Stimulated activated CD4-positive, alpha-beta T cell treated with anti-CD3 and anti-CD28 coated beads, Interleukin-1b, Interleukin-23, amount 100 ng/mL, for 1 hour (primary cell): ENCODE data around the gene TMEM258.

ENCODE experiments used
- DNase-seq, 2 donors: peaks; one replicate each; pipeline ENCODE4 v3.0.0-alpha.2; 2020; ENCODE audit warnings: low read depth in 2 of 2

Gene TMEM258

GRCh38 chr11:61757213-61757862, 35.1 kb downstream of the TMEM258 start:
- DNase-seq = no peak

- no peak for DNase-seq
Observed at GRCh38 chr11:61756452-61757212, 35.8 kb downstream of the TMEM258 start.

GRCh38 chr11:61756147-61756451, 36.3 kb downstream of the TMEM258 start:
- DNase-seq = no peak

- no peak for DNase-seq
Observed at GRCh38 chr11:61754534-61755482, 37.6 kb downstream of the TMEM258 start.

- no peak for DNase-seq
Observed at GRCh38 chr11:61753672-61754071, 38.7 kb downstream of the TMEM258 start.

GRCh38 chr11:61752925-61753521, 39.4 kb downstream of the TMEM258 start:
- no peak for DNase-seq

- peak; percentile 10 to 46 for DNase-seq
Observed at GRCh38 chr11:61752117-61752924, 40.1 kb downstream of the TMEM258 start, which contains the start of gene MYRF. Gene MYRF, plus strand, starts transcription at chr11:61752636. Its CDS starts 109 bp downstream, at chr11:61752745.

- no peak for DNase-seq
Observed at GRCh38 chr11:61751384-61751783, 41.0 kb downstream of the TMEM258 start.

- DNase-seq = no peak
Observed at GRCh38 chr11:61750631-61751273, 41.6 kb downstream of the TMEM258 start.

GRCh38 chr11:61749591-61750217, 42.7 kb downstream of the TMEM258 start:
- DNase-seq = no peak

- no peak for DNase-seq
Observed at GRCh38 chr11:61747967-61748285, 44.5 kb downstream of the TMEM258 start.

- no peak for DNase-seq
Observed at GRCh38 chr11:61747192-61747966, 45.0 kb downstream of the TMEM258 start.

GRCh38 chr11:61746442-61747191, 45.8 kb downstream of the TMEM258 start:
- DNase-seq = no peak

GRCh38 chr11:61745781-61746441, 46.5 kb downstream of the TMEM258 start:
- no peak for DNase-seq

- DNase-seq = no peak
Observed at GRCh38 chr11:61744609-61745156, 47.7 kb downstream of the TMEM258 start.

GRCh38 chr11:61744181-61744580, 48.2 kb downstream of the TMEM258 start:
- DNase-seq = no peak

GRCh38 chr11:61743486-61744095, 48.8 kb downstream of the TMEM258 start:
- DNase-seq = no peak
